DND-41 (cell line): Measurements from ENCODE around the gene GPC5.

ENCODE experiments used
- CTCF ChIP-seq: IDR thresholded peaks from 2 replicates; pipeline ENCODE4 v1.5.1; 2012; ENCODE audit warnings: borderline replicate concordance, low read length, moderate library complexity, mild to moderate bottlenecking; ENCODE audit not compliant: poor library complexity, severe bottlenecking; ENCODE audit errors: extremely low read depth
- EZH2 ChIP-seq: IDR thresholded peaks from 3 replicates; pipeline ENCODE4 v1.6.1; 2012; ENCODE audit warnings: borderline replicate concordance, low read depth, mild to moderate bottlenecking, moderate library complexity, low read length, inconsistent platforms; ENCODE audit not compliant: severe bottlenecking

- TF ChIP-seq CTCF (no peak), EZH2 (no peak)
These were observed 257.3 kb downstream of the GPC5 start for GRCh38 chr13:91655731-91656130.
